Astrocyte of the spinal cord (primary cell): ENCODE data around the gene CATSPER3.

Experiments
- DNase-seq: peaks from one replicate; pipeline ENCODE4 v3.0.0; 2011; ENCODE audit warnings: low read depth, low spot score
- H3K4me3 ChIP-seq: 2 replicates; pipeline ENCODE4 v1.5.1; 2011; ENCODE audit warnings: low read depth, mild to moderate bottlenecking, low read length, moderate library complexity
- CTCF ChIP-seq: IDR thresholded peaks from 2 replicates; pipeline ENCODE4 v1.5.1; 2012; ENCODE audit warnings: low read depth, mild to moderate bottlenecking, low read length, inconsistent platforms
- in situ Hi-C: cut with HindIII; loops from 2 replicates; pipeline ENCODE4 v1.10.0; 2017; ENCODE audit warnings: low sequenced_read_pairs

Gene CATSPER3

GRCh38 chr5:135045488-135045887 is 77.8 kb downstream of the CATSPER3 start:
- in situ Hi-C loops, result no loop called here
- no peak overlapping the region for H3K4me3 ChIP-seq
- DNase-seq, result no peak
- TF ChIP-seq CTCF, result no peak

- in situ Hi-C loops, result no loop called here
- TF ChIP-seq CTCF, result no peak
- H3K4me3 ChIP-seq, result no peak overlapping the region
- DNase-seq, result no peak
Measured at GRCh38 chr5:135046661-135047346, 79.1 kb downstream of the CATSPER3 start.

GRCh38 chr5:135047347-135047695 is 79.6 kb downstream of the CATSPER3 start:
- no peak overlapping the region for H3K4me3 ChIP-seq
- TF ChIP-seq CTCF, result no peak
- in situ Hi-C loops, result no loop called here
- DNase-seq, result no peak

GRCh38 chr5:135048286-135048685 is 80.6 kb downstream of the CATSPER3 start:
- DNase-seq, result no peak
- in situ Hi-C loops, result no loop called here
- TF ChIP-seq CTCF, result no peak
- H3K4me3 ChIP-seq, result no peak overlapping the region

GRCh38 chr5:135048930-135049329 is 81.2 kb downstream of the CATSPER3 start:
- no peak overlapping the region for H3K4me3 ChIP-seq
- DNase-seq, result no peak
- no peak for TF ChIP-seq CTCF
- in situ Hi-C loops, result no loop called here

- in situ Hi-C loops, result no loop called here
- H3K4me3 ChIP-seq, result no peak overlapping the region
- TF ChIP-seq CTCF, result no peak
- no peak for DNase-seq
Measured at GRCh38 chr5:135050244-135050767, 82.6 kb downstream of the CATSPER3 start.
